GM12878 (cell line): ENCODE measurements around the gene FUT6.

Experiments used
- ATF3 ChIP-seq: IDR thresholded peaks from 2 replicates; pipeline ENCODE4 v1.6.1; 2011; ENCODE audit warnings: low read depth, mild to moderate bottlenecking, low read length, moderate library complexity, borderline replicate concordance; ENCODE audit errors: extremely low read depth
- CTCF ChIP-seq, 3 experiments: IDR thresholded peaks in 2 of 3; conservative IDR thresholded peaks in 1 of 3; 2 replicates each; pipeline ENCODE4 v1.5.1; 2011; ENCODE audit warnings: low read depth in 3 of 3, low read length in 3 of 3, mild to moderate bottlenecking in 3 of 3, control low read depth in 2 of 3, moderate library complexity in 2 of 3, inconsistent platforms in 1 of 3, mixed read lengths in 1 of 3; ENCODE audit not compliant: control insufficient read depth in 2 of 3, insufficient read depth in 1 of 3; ENCODE audit errors: extremely low read depth in 1 of 3
- MYC ChIP-seq: IDR thresholded peaks from 2 replicates; pipeline ENCODE4 v1.6.1; 2011; ENCODE audit warnings: mild to moderate bottlenecking, low read length, moderate library complexity, inconsistent platforms; ENCODE audit not compliant: insufficient read depth, insufficient replicate concordance, insufficient read length, severe bottlenecking
- POU2F2 ChIP-seq: IDR thresholded peaks from 3 replicates; pipeline ENCODE4 v1.6.1; 2011; ENCODE audit warnings: low read depth, mild to moderate bottlenecking, low read length, borderline replicate concordance
- TAF1 ChIP-seq: IDR thresholded peaks from 2 replicates; pipeline ENCODE4 v1.6.1; 2011; ENCODE audit warnings: mild to moderate bottlenecking, low read depth, low read length, borderline replicate concordance
- USF2 ChIP-seq: IDR thresholded peaks from 2 replicates; pipeline ENCODE4 v1.6.1; 2011; ENCODE audit warnings: low read depth, low read length, improper control_type of control experiment, borderline replicate concordance

- TF ChIP-seq MYC (peak; percentile 94), POU2F2 (peak; percentile 63; the same call in 2 of the 3 replicates), CTCF (IDR thresholded peaks at IDR 0.05 in 2 of 3, conservative IDR thresholded peaks at IDR 0.05 in 1 of 3; ENCODE audit: control insufficient read depth in 2 of 3, extremely low read depth in 1 of 3, insufficient read depth in 1 of 3, low read depth in 3 of 3, low read length in 3 of 3) (no peak), TAF1 (peak; percentile 69), ATF3 (peak; percentile 95), USF2 (peak; percentile 96)
Observed at GRCh38 chr19:5790559-5791520, 48.7 kb downstream of the FUT6 start, which contains the start of gene DUS3L.
